Endothelial cell of umbilical vein (primary cell): ENCODE measurements around the gene UQCR10. TPM values are rescaled to one million over a fixed set of nuclear protein-coding genes. Genes with fewer than 3 reads are reported as not detected.

Experiments
- BruUV-seq: library from RNA; stranded (reverse); fragments of 400-500 nt; replicated peaks from 2 replicates; lab custom pipeline; 2021; lab: Mats Ljungman, UMichigan
- CTCF ChIA-PET: fragments of 300-600, 350-600 bp; sonication (Branson Sonifier 250); formaldehyde crosslinking; loops from one replicate; lab custom pipeline; 2021; ENCODE audit warnings: antibody characterized with exemption, inconsistent platforms; lab: Charles Lee
- POLR2A ChIA-PET: fragments of 300-600, 350-600 bp; sonication (Branson Sonifier 250); formaldehyde crosslinking; loops from one replicate; lab custom pipeline; 2021; ENCODE audit warnings: antibody characterized with exemption, inconsistent platforms; lab: Charles Lee
- DNase-seq: peaks from one replicate; pipeline ENCODE4 v3.0.0-alpha.2; 2011; ENCODE audit warnings: low read depth, low spot score
- FAIRE-seq: peaks from 2 replicates; lab custom pipeline; 2011; peaks lifted over from hg19 to GRCh38; lab: Jason Lieb, UNC
- H2AFZ ChIP-seq: 2 replicates; pipeline ENCODE4 v1.6.0; 2012; ENCODE audit warnings: low read depth, low read length, control low read depth, inconsistent platforms
- H3K27ac ChIP-seq: 2 replicates; pipeline ENCODE4 v1.5.1; 2011; ENCODE audit warnings: low read depth, mild to moderate bottlenecking, control low read depth, low read length, moderate library complexity; ENCODE audit not compliant: insufficient read depth
- H3K27me3 ChIP-seq, 2 experiments: 2 replicates each; pipeline versions ENCODE4 v1.6.0 to v1.6.1; 2011; ENCODE audit warnings: low read length in 2 of 2, mixed read lengths in 1 of 2; ENCODE audit not compliant: control insufficient read depth in 2 of 2, insufficient read depth in 2 of 2
- H3K36me3 ChIP-seq, 2 experiments: 2 replicates in 1 of 2; 3 replicates in 1 of 2; pipeline ENCODE4 v1.5.1; 2011; ENCODE audit warnings: low read length in 2 of 2, mild to moderate bottlenecking in 1 of 2, moderate library complexity in 1 of 2; ENCODE audit not compliant: control insufficient read depth in 2 of 2, insufficient read depth in 2 of 2; ENCODE audit errors: extremely low read depth in 1 of 2
- H3K4me1 ChIP-seq: 3 replicates; pipeline ENCODE4 v1.5.1; 2011; ENCODE audit warnings: mild to moderate bottlenecking, low read length; ENCODE audit not compliant: control insufficient read depth, insufficient read depth; ENCODE audit errors: extremely low read depth
- H3K4me2 ChIP-seq: 2 replicates; pipeline ENCODE4 v1.6.1; 2011; ENCODE audit warnings: low read length, control low read depth, mixed read lengths; ENCODE audit not compliant: insufficient read depth
- H3K4me3 ChIP-seq, 3 experiments: fragments of 200-600 bp in 1 of 3; sonication (generic), shearing (Covaris generic) in 1 of 3; replicated peaks in 1 of 3; 2 replicates each; pipeline ENCODE4 v1.5.1; 2011 to 2016; ENCODE audit warnings: control low read depth in 3 of 3, low read length in 3 of 3, mild to moderate bottlenecking in 2 of 3, inconsistent platforms in 1 of 3, low read depth in 1 of 3, moderate library complexity in 1 of 3; ENCODE audit not compliant: insufficient read depth in 1 of 3
- H3K79me2 ChIP-seq: 2 replicates; pipeline ENCODE4 v1.6.0; 2012; ENCODE audit warnings: low read length, inconsistent platforms; ENCODE audit not compliant: control insufficient read depth, insufficient read depth
- H3K9ac ChIP-seq: replicated peaks from 2 replicates; pipeline ENCODE3; 2011; ENCODE audit warnings: low read length, control low read depth; ENCODE audit not compliant: insufficient read depth; ENCODE audit errors: extremely low read depth
- H3K9me1 ChIP-seq: replicated peaks from 3 replicates; pipeline ENCODE4 v1.6.0; 2011; ENCODE audit warnings: mild to moderate bottlenecking, low read length; ENCODE audit not compliant: control insufficient read depth, insufficient read depth; ENCODE audit errors: extremely low read depth
- H3K9me3 ChIP-seq: replicated peaks from 2 replicates; pipeline ENCODE4 v1.5.1; 2012; ENCODE audit warnings: low read length, inconsistent platforms; ENCODE audit not compliant: control insufficient read depth, insufficient read depth
- H4K20me1 ChIP-seq: replicated peaks from 2 replicates; pipeline ENCODE3; 2011; ENCODE audit warnings: mild to moderate bottlenecking, low read length; ENCODE audit not compliant: control insufficient read depth, insufficient read depth; ENCODE audit errors: extremely low read depth
- CTCF ChIP-seq, 2 donors: IDR thresholded peaks; 1 replicate in 1 of 2; 2 replicates in 1 of 2; pipeline ENCODE4 v1.5.1; 2011; ENCODE audit warnings: low read length in 2 of 2, mild to moderate bottlenecking in 2 of 2, moderate library complexity in 2 of 2, control low read depth in 1 of 2, inconsistent platforms in 1 of 2, low read depth in 1 of 2; ENCODE audit not compliant: insufficient read depth in 1 of 2; ENCODE audit errors: extremely low read depth in 1 of 2
- EZH2 ChIP-seq: IDR thresholded peaks from 2 replicates; pipeline ENCODE4 v1.6.1; 2012; ENCODE audit warnings: borderline replicate concordance, low read depth, mild to moderate bottlenecking, moderate library complexity, low read length, inconsistent platforms; ENCODE audit not compliant: severe bottlenecking
- FOS ChIP-seq: IDR thresholded peaks from 2 replicates; pipeline ENCODE4 v1.6.1; 2011; ENCODE audit warnings: mild to moderate bottlenecking, low read length, moderate library complexity, borderline replicate concordance; ENCODE audit not compliant: insufficient read depth
- GATA2 ChIP-seq: IDR thresholded peaks from 2 replicates; pipeline ENCODE4 v1.7.0; 2011; ENCODE audit warnings: low read depth, mild to moderate bottlenecking, moderate library complexity, mixed read lengths, low read length; ENCODE audit not compliant: insufficient read length, insufficient read depth
- JUN ChIP-seq: IDR thresholded peaks from 2 replicates; pipeline ENCODE4 v1.6.1; 2011; ENCODE audit warnings: borderline replicate concordance, low read depth; ENCODE audit not compliant: insufficient read length, insufficient read depth
- MAX ChIP-seq: IDR thresholded peaks from 2 replicates; pipeline ENCODE4 v1.6.1; 2011; ENCODE audit not compliant: insufficient read depth, insufficient read length
- MYC ChIP-seq: IDR thresholded peaks from one replicate; pipeline ENCODE4 v1.6.1; 2011; ENCODE audit warnings: mild to moderate bottlenecking, low read depth, low read length
- POLR2A ChIP-seq: IDR thresholded peaks from 2 replicates; pipeline ENCODE4 v1.6.1; 2012; ENCODE audit warnings: low read depth, mild to moderate bottlenecking, control low read depth, low read length
- POLR2AphosphoS5 ChIP-seq: IDR thresholded peaks from 2 replicates; pipeline ENCODE4 v1.6.1; 2012; ENCODE audit warnings: low read depth, mild to moderate bottlenecking, control low read depth, low read length, moderate library complexity; ENCODE audit not compliant: insufficient read depth
- dilution Hi-C: fragments of 300-500 bp; cut with MboI; formaldehyde crosslinking; loops from one replicate; pipeline ENCODE4 v1.15.0; 2019; ENCODE audit warnings: low sequenced_read_pairs; ENCODE audit not compliant: extremely low pct_ligation_motif_present
- intact Hi-C: fragments of 100-400 bp; cut with micrococcal nuclease; formaldehyde crosslinking; loops from one replicate; pipeline ENCODE4 v1.10.0; 2022
- polyA plus RNA-seq, 4 experiments: library from polyadenylated mRNA; depleted of rRNA in 3 of 4; stranded (reverse) in 3 of 4; unstranded in 1 of 4; fragments of >200 nt; gene quantifications; 2 replicates each; pipeline versions ENCODE4 v1.2.1 to v1.2.3, GENCODE V29; 2011 to 2012; ENCODE audit warnings: missing spikeins in 1 of 4
- total RNA-seq: library from RNA; stranded (reverse); gene quantifications from 2 replicates; pipeline ENCODE4 v1.2.3, GENCODE V29; 2021

The UQCR10 gene
- total and polyA plus RNA-seq, 2 donors (not counting 3 experiments of a cell fraction or from before 2014, with no cell fraction given), result 96.6 to 196 TPM

- ChIA-PET POLR2A (no interaction called here), CTCF (interaction anchor here (2.0 kb wide), 1 partner anchor 200 kb away, joined by 7 read pairs; no protein-coding TSS in a partner anchor)
- no peaks in the 10 kb centered on the region for H4K20me1 ChIP-seq
- no peaks in the 10 kb centered on the region for H3K27me3 ChIP-seq
- dilution Hi-C loops, result no loop called here
- no peak overlapping the region for H3K27ac ChIP-seq
- FAIRE-seq (no peak), DNase-seq (no peak)
- H2AFZ ChIP-seq, result no peak overlapping the region
- no peaks in the 10 kb centered on the region for H3K9me1 ChIP-seq
- H3K4me3 ChIP-seq, result no peak overlapping the region
- no peaks in the 10 kb centered on the region for H3K79me2 ChIP-seq
- H3K4me2 ChIP-seq, result no peak overlapping the region
- intact Hi-C loops, result loop anchor here (5.0 kb wide), 1 partner anchor 168 kb away; no protein-coding TSS in a partner anchor
- TF ChIP-seq CTCF (IDR thresholded peaks at IDR 0.05; ENCODE audit: extremely low read depth in 1 of 2, insufficient read depth in 1 of 2, low read depth in 1 of 2, low read length in 2 of 2) (no peak), MYC (no peak), GATA2 (no peak), POLR2AphosphoS5 (no peak), FOS (no peak)
- no peak overlapping the region for H3K9ac ChIP-seq
- peaks cover 0 to 51% of the 10 kb centered on the region in 2 experiments for H3K36me3 ChIP-seq
- no peaks in the 10 kb centered on the region for H3K9me3 ChIP-seq
- no peaks in the 10 kb centered on the region for H3K4me1 ChIP-seq
- no TSS peak for BruUV-seq
Observed at GRCh38 chr22:29804985-29805384, 37.8 kb downstream of the UQCR10 start.

DNA sequence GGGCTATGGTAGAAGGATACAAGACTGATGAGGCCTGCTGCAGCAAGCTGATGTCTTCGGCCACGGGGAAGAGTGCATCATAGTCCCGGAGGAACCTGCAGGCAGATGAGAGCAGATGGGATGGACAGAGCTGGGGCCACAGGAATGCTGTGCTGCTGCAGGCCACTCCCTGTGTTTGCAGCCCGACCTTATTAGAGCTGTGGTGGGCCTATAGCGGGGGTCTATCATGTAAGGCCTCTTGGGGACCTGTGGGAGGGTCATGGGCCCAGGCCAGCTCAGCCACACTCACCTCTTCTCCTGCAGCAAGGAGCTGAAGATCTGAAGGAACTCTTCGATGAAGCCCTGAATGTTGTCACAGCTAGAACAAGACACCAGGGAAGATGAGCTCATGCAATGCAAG, 39.0 kb downstream of the UQCR10 start:
- TF ChIP-seq CTCF (IDR thresholded peaks at IDR 0.05; ENCODE audit: extremely low read depth in 1 of 2, insufficient read depth in 1 of 2, low read depth in 1 of 2, low read length in 2 of 2) (no peak), FOS (no peak), JUN (no peak), MAX (no peak), POLR2AphosphoS5 (no peak), GATA2 (no peak), EZH2 (no peak), MYC (no peak), POLR2A (no peak)
- dilution Hi-C loops, result no loop called here
- DNase-seq (no peak), FAIRE-seq (no peak)
- ChIA-PET CTCF (interaction anchor here (0.6 to 2.0 kb wide), 2 partner anchors 40 to 199 kb away, joined by 3 to 5 read pairs; no protein-coding TSS in a partner anchor), POLR2A (no interaction called here)
- H3K27ac ChIP-seq, result no peak overlapping the region
- no peak overlapping the region for H3K4me2 ChIP-seq
- H4K20me1 ChIP-seq, result no peaks in the 10 kb centered on the region
- H3K27me3 ChIP-seq, result no peaks in the 10 kb centered on the region
- no peak overlapping the region for H3K9ac ChIP-seq
- BruUV-seq, result no TSS peak
- peaks cover 2 to 43% of the 10 kb centered on the region in 2 experiments for H3K36me3 ChIP-seq
- H3K9me1 ChIP-seq, result no peaks in the 10 kb centered on the region
- H3K4me1 ChIP-seq, result no peaks in the 10 kb centered on the region
- no peak overlapping the region for H3K4me3 ChIP-seq
- H3K79me2 ChIP-seq, result no peaks in the 10 kb centered on the region
- intact Hi-C loops, result loop anchor here (5.0 kb wide), 1 partner anchor 169 kb away; no protein-coding TSS in a partner anchor
- no peak overlapping the region for H2AFZ ChIP-seq
- H3K9me3 ChIP-seq, result no peaks in the 10 kb centered on the region
